ENCODE measurements around the gene PIP5K1B.

- no peak for TF ChIP-seq CTCF (IDR thresholded peaks at IDR 0.05)
- no peak for TF ChIP-seq POLR2A (IDR thresholded peaks at IDR 0.05)
Measured at GRCh38 chr9:68822596-68823165, 117.6 kb downstream of the PIP5K1B start.
